Stimulated activated CD8-positive, alpha-beta memory T cell treated with anti-CD3 and anti-CD28 coated beads, Interleukin-4, amount 100 ng/mL, for 1 hour (primary cell): ENCODE measurements around the gene PPM1L.
A peak's percentile ranks its signal among the peaks of the same experiment; 100 is the strongest.
"Not testable (repeated sequence)": the region's sequence is repeated elsewhere in the genome, so short reads cannot be mapped to it uniquely, and the experiment has no call there.

ENCODE experiments used
- DNase-seq, 2 donors: peaks; one replicate each; pipeline ENCODE4 v3.0.0-alpha.2; 2020; ENCODE audit warnings: low read depth in 2 of 2, low spot score in 1 of 2

PPM1L gene

GRCh38 chr3:160755776-160756304 is at the start of gene PPM1L:
TSS of gene PPM1L (plus strand) at chr3:160756231.
- peak in 1 of 2 donors; percentile 20 for DNase-seq

- DNase-seq: peak in 1 of 2 donors; percentile 9
Measured at GRCh38 chr3:160707187-160707794, 48.7 kb upstream of the PPM1L start.

DNA sequence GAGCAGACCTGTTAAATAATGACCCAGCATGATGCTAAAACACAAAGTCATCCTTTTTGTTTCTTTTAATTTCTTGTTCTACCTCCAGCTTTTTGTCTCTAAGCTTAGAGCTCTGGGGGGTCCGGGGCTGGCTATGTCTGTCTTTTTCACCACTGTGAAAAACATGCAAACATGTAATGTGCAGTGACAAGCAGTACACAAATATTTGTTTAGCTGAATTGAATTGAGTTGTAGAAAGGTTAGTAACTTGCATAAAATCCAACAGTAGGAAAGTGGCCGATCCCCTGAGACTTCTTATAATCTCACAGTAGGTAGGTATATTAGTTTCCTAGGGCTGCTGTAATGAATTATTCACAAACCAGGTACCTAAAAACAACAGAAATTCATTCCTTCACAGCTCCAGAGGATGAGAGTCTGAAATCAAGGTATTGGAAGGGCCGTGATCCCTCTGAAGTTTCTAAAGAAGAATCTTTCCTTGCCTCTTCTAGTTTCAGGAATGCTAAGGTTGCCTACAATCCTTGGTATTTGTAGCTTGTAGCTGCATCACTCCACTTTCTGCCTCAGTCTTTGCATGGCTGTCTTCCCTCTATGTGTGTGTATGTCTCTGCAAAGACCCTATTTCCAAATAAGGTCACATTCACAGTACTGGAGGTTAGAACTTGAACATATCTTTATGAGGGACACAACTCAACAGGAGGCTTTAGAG is 46.4 kb upstream of the PPM1L start:
- DNase-seq: no peak

GRCh38 chr3:160713144-160713543 is 42.9 kb upstream of the PPM1L start:
- DNase-seq: not testable (repeated sequence)

- no peak for DNase-seq
Measured at GRCh38 chr3:160719710-160720109, 36.3 kb upstream of the PPM1L start.

GRCh38 chr3:160720123-160720746 is 35.8 kb upstream of the PPM1L start:
- DNase-seq: no peak

GRCh38 chr3:160722331-160722730 is 33.7 kb upstream of the PPM1L start:
- DNase-seq: no peak

GRCh38 chr3:160725338-160725737 is 30.7 kb upstream of the PPM1L start:
- no peak for DNase-seq

GRCh38 chr3:160735826-160736225 is 20.2 kb upstream of the PPM1L start:
- no peak for DNase-seq

DNA sequence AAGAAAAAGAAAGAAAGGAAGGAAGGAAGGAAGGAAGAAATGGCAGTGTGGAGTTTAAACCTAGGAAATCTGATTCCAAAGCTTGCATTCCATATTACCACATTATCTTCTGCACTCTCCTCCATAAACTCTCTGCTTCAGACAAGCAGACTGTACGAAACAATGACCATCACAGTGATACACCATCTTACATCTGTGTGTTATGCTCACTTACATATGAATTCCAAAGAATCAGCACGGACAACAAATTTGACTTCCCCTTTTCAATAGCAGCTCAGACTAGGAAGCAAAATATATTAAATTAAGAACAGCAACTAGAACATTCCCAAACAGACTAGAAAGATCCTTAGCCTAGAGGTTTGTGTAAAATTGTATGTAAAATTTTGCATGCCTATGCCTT is 18.0 kb upstream of the PPM1L start:
- DNase-seq: no peak

GRCh38 chr3:160739079-160739478 is 17.0 kb upstream of the PPM1L start:
- DNase-seq: no peak

DNA sequence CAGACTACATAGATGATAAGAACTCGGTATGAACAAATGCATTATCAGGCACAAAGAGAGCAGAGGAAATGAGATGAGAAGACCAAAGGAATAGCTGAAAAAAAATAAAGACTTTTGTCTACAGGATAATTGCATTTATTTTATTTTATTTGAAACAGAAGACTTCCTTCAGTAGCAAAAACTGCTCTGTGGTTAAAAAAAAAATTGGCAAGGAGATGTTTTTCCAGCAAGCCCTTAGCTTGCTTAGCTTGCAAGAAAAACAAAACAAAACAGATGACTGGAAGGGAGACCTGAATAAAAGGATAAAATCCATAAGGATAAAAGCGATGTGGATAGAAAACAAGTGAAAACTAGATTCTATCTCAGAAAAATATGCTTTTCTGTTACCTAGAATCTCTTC is 9.1 kb upstream of the PPM1L start:
- DNase-seq: no peak

DNA sequence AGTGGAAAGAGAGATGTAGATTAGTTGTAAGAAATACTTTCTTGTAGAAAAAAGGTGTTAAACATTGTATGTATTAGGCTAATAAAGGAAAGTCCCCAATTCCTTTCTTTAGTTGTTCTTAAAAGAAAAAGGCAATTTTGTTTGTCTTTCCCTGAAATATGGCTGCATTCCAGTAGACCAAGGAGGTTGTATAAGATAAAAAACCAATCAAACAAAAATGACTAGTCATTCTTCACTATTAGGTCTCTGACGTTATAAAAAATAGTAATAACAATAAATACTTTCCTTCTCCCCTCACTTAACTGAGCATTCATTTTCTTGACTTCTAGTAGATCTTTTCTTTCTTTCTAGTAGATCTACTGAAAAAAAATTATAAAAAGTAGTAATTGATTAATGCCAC is 8.6 kb upstream of the PPM1L start:
- DNase-seq: no peak

- no peak for DNase-seq
Measured at GRCh38 chr3:160748231-160748630, 7.8 kb upstream of the PPM1L start.

- no peak for DNase-seq
Measured at GRCh38 chr3:160748787-160749186, 7.2 kb upstream of the PPM1L start.

DNA sequence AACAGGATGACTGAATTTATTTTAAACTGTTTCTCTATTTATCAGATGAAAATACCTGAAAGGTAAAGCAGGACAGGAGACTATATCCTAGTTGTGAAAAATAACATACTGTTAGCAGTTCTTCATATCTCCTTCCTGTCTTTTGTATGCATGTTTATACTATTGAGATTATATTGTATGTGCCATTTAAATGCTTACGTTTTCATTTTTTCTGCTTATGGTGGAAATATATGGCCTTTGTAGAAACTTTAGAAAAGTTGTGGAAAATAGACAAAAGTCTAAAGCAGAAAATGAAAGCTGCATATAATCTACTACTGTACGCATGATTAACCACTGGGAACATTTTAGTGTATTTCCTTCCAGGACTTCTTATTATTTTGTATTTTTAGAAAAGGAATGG is 2.1 kb upstream of the PPM1L start:
- DNase-seq: no peak

GRCh38 chr3:160754371-160754854 is 1.6 kb upstream of the PPM1L start:
- peak in 1 of 2 donors; percentile 0 for DNase-seq

DNA sequence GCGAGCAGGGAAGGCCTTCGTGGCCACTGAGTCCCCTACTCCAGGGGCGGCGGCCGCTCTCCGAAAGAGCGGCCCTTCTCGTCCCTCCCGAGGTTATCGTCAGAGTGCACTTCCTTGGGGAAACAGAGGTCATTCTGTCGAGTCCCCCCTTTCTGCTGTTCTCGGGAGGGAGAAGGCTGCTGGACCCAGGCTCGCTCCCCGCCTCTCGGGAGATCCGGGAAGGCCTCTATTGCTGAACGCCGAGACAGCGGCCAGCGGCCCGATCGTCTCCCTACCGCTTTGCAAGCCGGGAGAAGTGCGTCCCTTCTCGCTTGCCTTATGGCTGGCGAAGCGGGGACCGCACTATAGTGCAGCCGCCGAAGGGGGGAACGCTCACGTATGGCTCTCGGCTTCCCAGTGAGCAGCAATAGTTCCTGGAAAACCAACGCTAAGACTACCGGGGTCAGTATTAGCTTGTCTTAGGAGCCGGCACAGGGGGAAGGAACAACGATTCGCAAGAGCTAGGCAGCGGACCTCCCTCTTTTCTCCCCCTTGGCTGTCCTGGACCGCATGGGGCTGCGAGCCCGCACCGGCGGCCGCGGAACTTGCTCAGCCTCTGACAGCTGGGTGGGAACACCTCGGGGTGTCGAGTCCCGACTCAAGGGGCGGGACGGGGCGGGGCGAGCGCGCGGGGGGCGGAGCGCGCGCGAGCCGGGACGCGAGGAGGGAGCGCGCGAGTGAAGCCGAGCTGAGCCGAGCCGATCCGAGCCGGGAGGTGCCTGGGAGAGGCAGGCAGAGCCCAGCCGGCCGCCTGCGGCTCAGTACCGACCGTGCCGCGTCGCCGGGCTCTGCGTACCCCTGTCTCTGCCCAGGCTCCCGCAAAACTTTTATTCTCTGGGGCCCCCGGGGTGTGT is 930 bp upstream of the PPM1L start:
- peak; percentile 70 to 78 for DNase-seq

DNA sequence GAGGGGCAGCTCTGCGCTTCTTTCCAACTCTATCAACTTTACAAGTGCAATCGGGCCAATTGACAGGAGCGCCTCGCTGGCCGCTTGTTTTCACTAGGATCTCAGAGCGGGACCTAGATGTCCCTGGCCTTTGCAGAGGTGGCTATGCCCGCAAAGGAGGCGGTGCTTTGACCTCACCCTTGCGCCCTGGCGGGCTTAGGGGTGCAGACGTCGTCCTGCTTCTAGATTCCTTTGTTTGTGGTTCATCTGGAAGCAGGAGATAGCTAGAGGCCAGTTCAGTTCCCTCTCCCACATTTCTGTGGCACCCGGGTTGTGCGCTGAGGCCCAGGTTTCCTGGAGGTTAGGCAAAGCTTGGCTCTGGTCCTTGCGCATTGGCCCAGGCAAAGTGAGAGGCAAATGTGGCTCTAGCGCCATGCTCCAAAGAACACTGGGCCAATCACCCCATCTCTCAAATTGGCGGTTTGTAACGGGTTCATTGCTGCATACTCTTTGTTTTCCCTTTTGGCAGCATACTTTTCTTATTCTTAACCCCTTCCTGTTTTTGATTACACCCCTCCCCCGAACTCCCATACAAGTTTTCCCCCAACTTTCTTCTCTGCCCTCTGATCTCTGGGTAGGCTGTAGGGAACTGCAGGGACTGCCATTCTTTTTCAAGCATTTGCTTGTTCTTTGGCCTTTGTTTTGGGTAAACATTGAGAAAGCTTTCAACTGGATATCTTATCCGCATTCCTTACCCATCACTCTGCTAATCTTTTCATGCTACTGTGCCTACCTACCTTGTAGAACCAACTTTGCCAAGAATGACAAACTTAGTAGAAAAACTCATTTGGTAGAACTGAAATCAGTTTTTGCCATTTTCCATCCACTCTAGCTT is 1.4 kb downstream of the PPM1L start:
- DNase-seq: no peak

DNA sequence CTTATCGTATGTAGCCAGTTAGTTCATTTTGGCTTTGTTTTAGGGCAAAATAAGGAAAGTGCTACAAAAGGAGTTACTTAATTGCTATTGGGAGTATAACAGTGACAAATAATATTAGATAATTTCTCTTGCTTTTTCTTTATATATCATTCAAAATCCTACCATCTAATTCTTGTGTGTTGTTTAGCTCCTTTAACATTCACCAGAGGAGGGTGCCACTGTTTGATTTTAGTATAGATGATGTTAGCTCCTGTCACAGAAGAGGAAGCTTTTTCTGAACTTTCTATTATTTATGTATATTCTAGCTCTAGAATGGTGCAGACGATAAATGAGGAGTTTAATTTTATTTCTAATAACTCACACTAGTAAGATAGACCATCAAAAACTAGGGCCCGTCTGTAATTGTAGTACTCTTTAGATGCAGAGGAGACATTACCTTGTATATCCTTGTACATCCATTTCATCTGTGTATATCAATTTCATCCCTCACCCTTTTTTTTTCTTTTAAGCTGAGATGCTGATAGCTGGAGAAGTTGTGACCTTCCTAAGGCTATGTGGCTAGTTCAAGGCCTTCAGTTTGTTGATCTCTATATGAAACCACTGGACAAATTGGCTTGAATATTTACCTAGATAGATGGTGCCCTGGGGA is 3.0 kb downstream of the PPM1L start:
- DNase-seq: no peak
